Measurements from ENCODE around the gene TMEM181.

GRCh38 chr6:158620963-158621693 is 61.2 kb downstream of the TMEM181 start:
- TF ChIP-seq CTCF (IDR thresholded peaks at IDR 0.05), result no peak
- TF ChIP-seq POLR2AphosphoS5 (IDR thresholded peaks at IDR 0.05), result no peak
- TF ChIP-seq POLR2A (IDR thresholded peaks at IDR 0.05), result no peak

Data from breast epithelium (tissue), 3 donors.